Uterus (tissue), 4 donors: ENCODE results near the gene NDUFA13. TPM values are rescaled to one million over a fixed set of nuclear protein-coding genes. Genes with fewer than 3 reads are reported as not detected.

ENCODE experiments used
- DNase-seq, 2 donors: peaks; one replicate each; pipeline ENCODE4 v3.0.0-alpha.2; 2019 to 2020
- H3K27ac ChIP-seq, 2 donors: fragments of 200-600 bp; sonication (generic); 1 replicate in 1 of 2; 2 replicates in 1 of 2; pipeline ENCODE4 v1.5.1; 2016 to 2018
- H3K27me3 ChIP-seq, 2 donors: fragments of 200-600 bp; sonication (generic); one replicate each; pipeline ENCODE4 v1.5.1; 2018 to 2019; ENCODE audit warnings: control low read depth in 1 of 2
- H3K36me3 ChIP-seq, 2 donors: fragments of 200-600 bp; sonication (generic); one replicate each; pipeline ENCODE4 v1.5.1; 2019; ENCODE audit warnings: control low read depth in 1 of 2
- H3K4me1 ChIP-seq, 2 donors: fragments of 200-600 bp; sonication (generic); one replicate each; pipeline ENCODE4 v1.5.1; 2018 to 2019; ENCODE audit warnings: control low read depth in 1 of 2
- H3K4me3 ChIP-seq, 2 donors: fragments of 200-600 bp; sonication (generic); 1 replicate in 1 of 2; 2 replicates in 1 of 2; pipeline ENCODE4 v1.5.1; 2018 to 2019; ENCODE audit warnings: mild to moderate bottlenecking in 1 of 2
- H3K9me3 ChIP-seq, 2 donors: fragments of 200-600 bp; sonication (generic); one replicate each; pipeline ENCODE4 v1.5.1; 2019; ENCODE audit warnings: control low read depth in 1 of 2
- POLR2A ChIP-seq, 2 donors: fragments of 450-650 bp; IDR thresholded peaks; one replicate each; pipeline ENCODE4 v1.6.1; 2016; ENCODE audit warnings: antibody characterized with exemption in 2 of 2, mild to moderate bottlenecking in 1 of 2, moderate library complexity in 1 of 2
- intact Hi-C: fragments of 100-400 bp; cut with DNase I; formaldehyde crosslinking; loops from one replicate; pipeline ENCODE4 v1.15.1; 2023; ENCODE audit warnings: low total_unique reads
- total RNA-seq, 4 donors: library from RNA; depleted of rRNA in 3 of 4; stranded (reverse); fragments of >200 nt in 3 of 4; gene quantifications; one replicate each; pipeline versions ENCODE4 v1.1.0 to v1.2.4, GENCODE V29; 2014 to 2023
- TF ChIP-seq, protein P1 (sequence below), 4 experiments: fragments of 200-600 bp in 2 of 4; fragments of 450-650 bp in 2 of 4; sonication (generic) in 2 of 4; IDR thresholded peaks; one replicate each; pipeline ENCODE4 v1.5.1; 2016 to 2019; ENCODE audit warnings: antibody characterized with exemption in 4 of 4, mild to moderate bottlenecking in 2 of 4, moderate library complexity in 1 of 4
- donor health status: DM: yes; HTN: yes; CAD: no.

NDUFA13 gene
- total RNA-seq, 4 donors from 2014 or later, result 28.6 to 204 (median 60.9) TPM

DNA sequence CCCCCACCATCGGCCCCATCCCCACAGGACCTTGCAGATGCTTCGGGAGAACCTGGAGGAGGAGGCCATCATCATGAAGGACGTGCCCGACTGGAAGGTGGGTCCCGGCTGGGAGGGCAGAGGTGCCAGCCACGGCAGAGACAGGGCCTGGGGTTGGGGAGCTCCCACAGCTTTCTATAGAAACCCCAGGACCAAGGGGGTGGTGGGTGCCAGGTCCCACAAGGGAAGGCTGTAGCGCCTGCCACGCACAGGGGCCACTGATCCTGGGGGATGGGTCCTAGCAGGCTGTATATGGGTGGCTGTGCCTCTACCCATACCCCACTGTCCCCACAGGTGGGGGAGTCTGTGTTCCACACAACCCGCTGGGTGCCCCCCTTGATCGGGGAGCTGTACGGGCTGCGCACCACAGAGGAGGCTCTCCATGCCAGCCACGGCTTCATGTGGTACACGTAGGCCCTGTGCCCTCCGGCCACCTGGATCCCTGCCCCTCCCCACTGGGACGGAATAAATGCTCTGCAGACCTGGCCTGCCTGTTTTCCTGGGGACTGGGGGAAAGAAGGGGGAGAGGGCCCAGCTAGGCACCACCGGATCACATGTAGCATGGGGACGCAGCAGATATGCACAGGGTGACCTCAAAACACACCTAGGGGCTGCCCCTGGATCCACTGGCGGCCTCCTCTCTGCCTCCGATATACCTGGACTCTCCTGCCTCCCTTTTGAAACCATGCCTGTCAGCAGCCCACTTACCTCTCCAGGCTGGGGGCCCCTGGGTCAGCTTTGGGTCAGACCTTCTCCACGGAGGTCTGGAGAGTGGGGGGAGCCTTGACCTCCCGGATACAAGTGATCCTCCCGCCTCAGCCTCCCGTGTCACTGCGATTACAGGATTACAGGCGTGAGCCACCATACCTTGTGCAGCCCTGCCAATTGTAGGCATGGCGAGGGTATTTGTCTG, 11.9 kb downstream of the NDUFA13 start:
- no peak overlapping the region for H3K4me3 ChIP-seq
- H3K27me3 ChIP-seq, result no peaks in the 10 kb centered on the region
- no peak for DNase-seq
- intact Hi-C loops, result no loop called here
- H3K9me3 ChIP-seq, result no peaks in the 10 kb centered on the region
- H3K27ac ChIP-seq, result no peak overlapping the region
- peaks cover 0 to 3% of the 10 kb centered on the region in 2 donors for H3K4me1 ChIP-seq
- H3K36me3 ChIP-seq, result no peaks in the 10 kb centered on the region
- TF ChIP-seq, protein P1, sequence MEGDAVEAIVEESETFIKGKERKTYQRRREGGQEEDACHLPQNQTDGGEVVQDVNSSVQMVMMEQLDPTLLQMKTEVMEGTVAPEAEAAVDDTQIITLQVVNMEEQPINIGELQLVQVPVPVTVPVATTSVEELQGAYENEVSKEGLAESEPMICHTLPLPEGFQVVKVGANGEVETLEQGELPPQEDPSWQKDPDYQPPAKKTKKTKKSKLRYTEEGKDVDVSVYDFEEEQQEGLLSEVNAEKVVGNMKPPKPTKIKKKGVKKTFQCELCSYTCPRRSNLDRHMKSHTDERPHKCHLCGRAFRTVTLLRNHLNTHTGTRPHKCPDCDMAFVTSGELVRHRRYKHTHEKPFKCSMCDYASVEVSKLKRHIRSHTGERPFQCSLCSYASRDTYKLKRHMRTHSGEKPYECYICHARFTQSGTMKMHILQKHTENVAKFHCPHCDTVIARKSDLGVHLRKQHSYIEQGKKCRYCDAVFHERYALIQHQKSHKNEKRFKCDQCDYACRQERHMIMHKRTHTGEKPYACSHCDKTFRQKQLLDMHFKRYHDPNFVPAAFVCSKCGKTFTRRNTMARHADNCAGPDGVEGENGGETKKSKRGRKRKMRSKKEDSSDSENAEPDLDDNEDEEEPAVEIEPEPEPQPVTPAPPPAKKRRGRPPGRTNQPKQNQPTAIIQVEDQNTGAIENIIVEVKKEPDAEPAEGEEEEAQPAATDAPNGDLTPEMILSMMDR (IDR thresholded peaks at IDR 0.05), result no peak
- TF ChIP-seq POLR2A (IDR thresholded peaks at IDR 0.05), result no peak

DNA sequence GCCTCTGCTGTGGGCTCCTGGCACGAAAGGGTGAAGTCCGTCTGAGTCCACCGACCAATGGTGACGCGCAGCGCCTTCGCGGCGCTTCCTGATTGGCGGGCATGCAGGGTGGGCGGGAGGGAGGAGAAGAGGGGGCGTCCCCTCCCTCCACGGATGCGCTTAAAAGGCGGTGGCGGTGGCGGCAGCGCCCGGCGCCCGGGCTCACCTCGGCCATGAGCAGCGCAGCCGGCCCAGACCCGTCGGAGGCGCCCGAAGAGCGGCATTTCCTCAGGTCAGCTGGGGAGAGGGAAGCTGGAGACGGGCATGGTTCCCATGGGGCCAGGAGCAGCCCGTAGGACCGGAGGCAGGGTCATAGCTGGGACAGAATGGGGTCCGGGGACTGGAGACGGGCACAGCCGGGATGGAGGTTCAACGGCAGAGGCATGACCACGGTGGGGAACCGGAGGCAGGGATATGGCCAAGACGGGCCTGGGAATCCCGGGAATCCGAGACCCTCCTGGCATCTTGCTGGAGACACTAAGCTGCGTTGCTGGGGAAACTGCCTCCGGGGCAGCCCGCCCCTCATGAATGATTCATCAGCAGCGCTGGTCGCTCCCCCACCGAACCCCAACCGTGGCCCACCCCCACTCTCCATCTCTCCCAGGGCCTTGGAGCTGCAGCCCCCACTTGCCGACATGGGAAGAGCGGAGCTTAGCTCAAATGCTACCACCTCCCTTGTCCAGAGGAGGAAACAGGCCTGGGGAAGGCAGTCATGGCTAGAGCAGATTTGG, 12.9 kb downstream of the NDUFA13 start, which contains the start of gene YJEFN3:
Gene YJEFN3, plus strand, starts transcription at position 191 of the 770 bp plus-strand sequence. Its CDS starts 22 bp downstream, at position 213.
- TF ChIP-seq POLR2A (IDR thresholded peaks at IDR 0.05), result no peak
- TF ChIP-seq, protein P1 (IDR thresholded peaks at IDR 0.05), result no peak
- Histone ChIP-seq H3K9me3 (no peaks in the 10 kb centered on the region), H3K4me1 (peaks cover 0 to 3% of the 10 kb centered on the region in 2 donors), H3K27me3 (no peaks in the 10 kb centered on the region), H3K4me3 (no peak within 1 kb of the TSS), H3K27ac (no peak within 1 kb of the TSS), H3K36me3 (no peaks in the 10 kb centered on the region)
- no peak for DNase-seq
- intact Hi-C loops, result no loop called here

GRCh38 chr19:19529783-19530422, 13.9 kb downstream of the NDUFA13 start:
- Histone ChIP-seq H3K27me3 (no peaks in the 10 kb centered on the region), H3K4me3 (no peak overlapping the region), H3K36me3 (no peaks in the 10 kb centered on the region), H3K9me3 (no peaks in the 10 kb centered on the region), H3K4me1 (peaks cover 0 to 3% of the 10 kb centered on the region in 2 donors), H3K27ac (no peak overlapping the region)
- intact Hi-C loops, result loop anchor here (10.0 kb wide), 1 partner anchor 115 kb away; the partner anchor contains the start of gene GMIP
- TF ChIP-seq, protein P1 (IDR thresholded peaks at IDR 0.05), result no peak
- TF ChIP-seq POLR2A (IDR thresholded peaks at IDR 0.05), result no peak
- DNase-seq, result no peak

DNA sequence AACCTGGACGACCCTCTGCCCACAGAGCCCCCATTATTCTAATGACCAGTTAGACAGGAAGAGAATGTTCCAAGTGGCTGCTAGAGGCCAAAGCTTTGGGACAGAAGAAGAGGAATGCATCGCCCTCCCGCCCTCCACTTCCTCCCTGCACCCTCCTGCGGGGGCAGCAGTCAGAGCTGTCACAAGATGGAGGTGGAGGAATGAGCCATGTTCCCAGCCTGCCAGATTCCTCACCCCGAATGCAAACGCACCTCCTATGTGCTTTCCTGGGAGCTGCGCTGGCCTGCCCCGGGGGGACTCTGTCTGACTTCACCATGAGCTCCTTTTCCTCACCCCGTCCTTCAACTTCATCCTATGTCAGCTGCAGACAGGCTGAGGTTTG, 14.4 kb downstream of the NDUFA13 start:
- no peak for DNase-seq
- H3K27ac ChIP-seq, result no peak overlapping the region
- no peaks in the 10 kb centered on the region for H3K9me3 ChIP-seq
- TF ChIP-seq POLR2A (IDR thresholded peaks at IDR 0.05), result no peak
- TF ChIP-seq, protein P1 (IDR thresholded peaks at IDR 0.05), result no peak
- peaks cover 0 to 3% of the 10 kb centered on the region in 2 donors for H3K4me1 ChIP-seq
- H3K27me3 ChIP-seq, result no peaks in the 10 kb centered on the region
- intact Hi-C loops, result loop anchor here (10.0 kb wide), 1 partner anchor 114 kb away; the partner anchor contains the start of gene GMIP
- H3K36me3 ChIP-seq, result no peaks in the 10 kb centered on the region
- no peak overlapping the region for H3K4me3 ChIP-seq
